ENCODE measurements around the gene AHCY. TPM values are rescaled to one million over a fixed set of nuclear protein-coding genes. Genes with fewer than 3 reads are reported as not detected.
A peak's percentile ranks its signal among the peaks of the same experiment; 100 is the strongest.

Gene AHCY
- total and polyA plus RNA-seq, 2 of the 4 experiments (the other 2 are of a cell fraction) = 138 to 210 TPM

DNA sequence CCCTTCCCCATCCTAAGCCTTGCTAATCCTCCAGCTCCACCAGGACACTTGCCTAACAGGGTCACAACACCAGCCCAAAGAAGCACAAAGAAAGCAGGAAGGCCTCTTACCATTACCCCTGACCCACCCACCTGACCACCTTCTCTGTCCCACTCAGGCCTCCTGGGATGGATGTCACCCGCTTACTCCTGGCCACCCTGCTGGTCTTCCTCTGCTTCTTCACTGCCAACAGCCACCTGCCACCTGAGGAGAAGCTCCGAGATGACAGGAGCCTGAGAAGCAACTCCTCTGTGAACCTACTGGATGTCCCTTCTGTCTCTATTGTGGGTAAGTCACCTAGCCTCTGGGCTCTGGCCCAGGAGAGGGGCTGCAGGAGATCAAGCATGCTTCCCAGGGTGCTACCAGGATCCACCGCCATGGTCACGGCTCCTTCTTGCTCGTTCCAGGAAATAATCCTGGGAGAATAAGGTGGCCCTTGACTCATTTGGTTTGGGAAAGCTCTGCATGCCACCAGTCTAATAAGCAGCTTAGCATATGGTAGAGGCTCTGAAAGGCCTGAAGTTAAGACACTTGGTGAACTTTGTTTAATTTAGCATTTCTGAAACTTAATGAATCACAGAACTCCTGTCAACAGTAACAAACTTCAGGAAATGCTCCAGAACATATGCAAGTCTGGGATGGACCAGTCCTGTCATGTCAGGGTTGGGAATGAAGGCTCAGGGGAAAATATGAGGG is 42.8 kb downstream of the AHCY start:
- no peak overlapping the region for H4K5ac ChIP-seq (ENCODE audit: low read depth, low read length)
- H3K9me3 ChIP-seq (ENCODE audit: control insufficient read depth, insufficient read depth, low read length) = no peaks in the 10 kb centered on the region
- H2AK9ac ChIP-seq (replicated peaks; ENCODE audit: low read depth, low read length, poor library complexity) = no peak overlapping the region
- DNase-seq (peak; percentile 26), ATAC-seq (ENCODE audit: low read depth) (peak; percentile 64)
- H3K27ac ChIP-seq (ENCODE audit: insufficient read depth, low read length) = no peak overlapping the region
- H3K4me2 ChIP-seq (ENCODE audit: low read depth, low read length) = peak overlapping the region; percentile 10; the same call in 1 of the 2 replicates
- no peak overlapping the region for H2AK5ac ChIP-seq (ENCODE audit: low read depth, low read length)
- H3K18ac ChIP-seq (ENCODE audit: low read depth, low read length) = peak overlapping the region; percentile 51
- no peak overlapping the region for H2BK20ac ChIP-seq (ENCODE audit: low read depth, low read length)
- H3K23ac ChIP-seq (ENCODE audit: low read depth, low read length) = no peak overlapping the region; the same call in 1 of the 2 replicates
- no peak overlapping the region for H2BK15ac ChIP-seq (ENCODE audit: low read depth, low read length)
- peaks cover 8% of the 10 kb centered on the region; the same call in 1 of the 2 replicates for H3K9me1 ChIP-seq (ENCODE audit: insufficient read depth, low read length)
- POLR2A ChIA-PET (ENCODE audit: unreplicated experiment) = no interaction called here
- no peak overlapping the region for H3K14ac ChIP-seq (replicated peaks; ENCODE audit: low read depth, low read length)
- H4K20me1 ChIP-seq (ENCODE audit: insufficient read depth, low read length) = no peaks in the 10 kb centered on the region
- H3K9ac ChIP-seq (ENCODE audit: low read depth, low read length) = no peak overlapping the region
- BruUV-seq (replicated peaks) = no TSS peak
- H2BK120ac ChIP-seq (ENCODE audit: low read depth, low read length) = no peak overlapping the region
- 83% methylated on average over 1 of the region's 5 CpGs; no CpG with 5 or more reads in 1 of the 2 experiments for WGBS, 2 experiments (ENCODE audit: extremely low coverage in 2 of 2, insufficient read length in 1 of 2)
- H4K8ac ChIP-seq (ENCODE audit: low read depth in 2 of 2, low read length in 2 of 2) = no peak overlapping the region
- in situ Hi-C loops (cut with MboI; ENCODE audit: low sequenced_read_pairs) (no loop called here), dilution Hi-C loops (cut with HindIII; ENCODE audit: low sequenced_read_pairs, unreplicated experiment) (no loop called here), intact Hi-C loops (cut with micrococcal nuclease) (no loop called here)
- no peaks in the 10 kb centered on the region for H3K27me3 ChIP-seq (ENCODE audit: control insufficient read depth, insufficient read depth, low read length)
- no peaks in the 10 kb centered on the region for H3K36me3 ChIP-seq (ENCODE audit: control insufficient read depth, insufficient read depth, low read length)
- H3K4me3 ChIP-seq (ENCODE audit: insufficient read depth, low read depth, low read length) = no peak overlapping the region
- no peak overlapping the region for H2BK5ac ChIP-seq (ENCODE audit: low read depth, low read length, poor library complexity, severe bottlenecking)
- CTCF ChIA-PET = interaction anchor here (0.5 kb wide), 1 partner anchor 22 kb away, joined by 4 read pairs; no protein-coding TSS in a partner anchor
- H3K4ac ChIP-seq (ENCODE audit: low read depth, low read length) = no peak overlapping the region
- no peak overlapping the region for H3K56ac ChIP-seq (ENCODE audit: extremely low read depth, insufficient read depth, low read length)
- H3K79me1 ChIP-seq (ENCODE audit: low read depth in 1 of 2, low read length in 2 of 2) = no peaks in the 10 kb centered on the region
- H2AFZ ChIP-seq (replicated peaks; ENCODE audit: low read length, poor library complexity) = no peak overlapping the region
- H3K4me1 ChIP-seq (ENCODE audit: control insufficient read depth, insufficient read depth, low read length) = peaks cover 14% of the 10 kb centered on the region
- no peak overlapping the region for H4K91ac ChIP-seq (ENCODE audit: insufficient read depth, low read depth, low read length)
- TF ChIP-seq CHD1 (IDR thresholded peaks at IDR 0.05; ENCODE audit: low read depth, low read length) = no peak
- no peak for TF ChIP-seq POLR2A (IDR thresholded peaks at IDR 0.05; ENCODE audit: low read depth, low read length)
- no peak for TF ChIP-seq MAFK (IDR thresholded peaks at IDR 0.05; ENCODE audit: low read depth, low read length)
- TF ChIP-seq, protein P1, sequence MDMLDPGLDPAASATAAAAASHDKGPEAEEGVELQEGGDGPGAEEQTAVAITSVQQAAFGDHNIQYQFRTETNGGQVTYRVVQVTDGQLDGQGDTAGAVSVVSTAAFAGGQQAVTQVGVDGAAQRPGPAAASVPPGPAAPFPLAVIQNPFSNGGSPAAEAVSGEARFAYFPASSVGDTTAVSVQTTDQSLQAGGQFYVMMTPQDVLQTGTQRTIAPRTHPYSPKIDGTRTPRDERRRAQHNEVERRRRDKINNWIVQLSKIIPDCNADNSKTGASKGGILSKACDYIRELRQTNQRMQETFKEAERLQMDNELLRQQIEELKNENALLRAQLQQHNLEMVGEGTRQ (IDR thresholded peaks at IDR 0.05; ENCODE audit: low read depth, low read length) = no peak
- no peak for TF ChIP-seq CEBPB (IDR thresholded peaks at IDR 0.05; ENCODE audit: low read depth, low read length)
- no peak for TF ChIP-seq RFX5 (IDR thresholded peaks at IDR 0.05; ENCODE audit: low read depth, low read length)
- TF ChIP-seq, protein P2, sequence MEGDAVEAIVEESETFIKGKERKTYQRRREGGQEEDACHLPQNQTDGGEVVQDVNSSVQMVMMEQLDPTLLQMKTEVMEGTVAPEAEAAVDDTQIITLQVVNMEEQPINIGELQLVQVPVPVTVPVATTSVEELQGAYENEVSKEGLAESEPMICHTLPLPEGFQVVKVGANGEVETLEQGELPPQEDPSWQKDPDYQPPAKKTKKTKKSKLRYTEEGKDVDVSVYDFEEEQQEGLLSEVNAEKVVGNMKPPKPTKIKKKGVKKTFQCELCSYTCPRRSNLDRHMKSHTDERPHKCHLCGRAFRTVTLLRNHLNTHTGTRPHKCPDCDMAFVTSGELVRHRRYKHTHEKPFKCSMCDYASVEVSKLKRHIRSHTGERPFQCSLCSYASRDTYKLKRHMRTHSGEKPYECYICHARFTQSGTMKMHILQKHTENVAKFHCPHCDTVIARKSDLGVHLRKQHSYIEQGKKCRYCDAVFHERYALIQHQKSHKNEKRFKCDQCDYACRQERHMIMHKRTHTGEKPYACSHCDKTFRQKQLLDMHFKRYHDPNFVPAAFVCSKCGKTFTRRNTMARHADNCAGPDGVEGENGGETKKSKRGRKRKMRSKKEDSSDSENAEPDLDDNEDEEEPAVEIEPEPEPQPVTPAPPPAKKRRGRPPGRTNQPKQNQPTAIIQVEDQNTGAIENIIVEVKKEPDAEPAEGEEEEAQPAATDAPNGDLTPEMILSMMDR (conservative IDR thresholded peaks at IDR 0.05; ENCODE audit: low read depth, low read length) = no peak
- no peak for TF ChIP-seq MAZ (IDR thresholded peaks at IDR 0.05; ENCODE audit: borderline replicate concordance, low read depth, low read length)
- no peak for TF ChIP-seq NFE2L2 (IDR thresholded peaks at IDR 0.05; ENCODE audit: low read depth, low read length)
- TF ChIP-seq, protein P3, sequence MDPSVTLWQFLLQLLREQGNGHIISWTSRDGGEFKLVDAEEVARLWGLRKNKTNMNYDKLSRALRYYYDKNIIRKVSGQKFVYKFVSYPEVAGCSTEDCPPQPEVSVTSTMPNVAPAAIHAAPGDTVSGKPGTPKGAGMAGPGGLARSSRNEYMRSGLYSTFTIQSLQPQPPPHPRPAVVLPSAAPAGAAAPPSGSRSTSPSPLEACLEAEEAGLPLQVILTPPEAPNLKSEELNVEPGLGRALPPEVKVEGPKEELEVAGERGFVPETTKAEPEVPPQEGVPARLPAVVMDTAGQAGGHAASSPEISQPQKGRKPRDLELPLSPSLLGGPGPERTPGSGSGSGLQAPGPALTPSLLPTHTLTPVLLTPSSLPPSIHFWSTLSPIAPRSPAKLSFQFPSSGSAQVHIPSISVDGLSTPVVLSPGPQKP (IDR thresholded peaks at IDR 0.05; ENCODE audit: borderline replicate concordance, low read depth, low read length) = no peak
- no peak for TF ChIP-seq BHLHE40 (IDR thresholded peaks at IDR 0.05; ENCODE audit: low read depth, low read length)
- TF ChIP-seq FOS (IDR thresholded peaks at IDR 0.05; ENCODE audit: low read depth, low read length) = no peak
- no peak for TF ChIP-seq MXI1 (IDR thresholded peaks at IDR 0.05; ENCODE audit: borderline replicate concordance, low read depth, low read length)
- no peak for TF ChIP-seq RAD21 (IDR thresholded peaks at IDR 0.05; ENCODE audit: low read length)
- no peak for TF ChIP-seq RCOR1 (IDR thresholded peaks at IDR 0.05; ENCODE audit: insufficient replicate concordance, low read length)

All from IMR-90 (cell line).